HK-2 (cell line): ENCODE results near the gene HRCT1.
A peak's percentile ranks its signal among the peaks of the same experiment; 100 is the strongest.

Experiments
- DNase-seq: peaks from one replicate; pipeline ENCODE4 v3.0.0-alpha.2; 2018; ENCODE audit not compliant: unreplicated experiment

HRCT1 gene

DNA sequence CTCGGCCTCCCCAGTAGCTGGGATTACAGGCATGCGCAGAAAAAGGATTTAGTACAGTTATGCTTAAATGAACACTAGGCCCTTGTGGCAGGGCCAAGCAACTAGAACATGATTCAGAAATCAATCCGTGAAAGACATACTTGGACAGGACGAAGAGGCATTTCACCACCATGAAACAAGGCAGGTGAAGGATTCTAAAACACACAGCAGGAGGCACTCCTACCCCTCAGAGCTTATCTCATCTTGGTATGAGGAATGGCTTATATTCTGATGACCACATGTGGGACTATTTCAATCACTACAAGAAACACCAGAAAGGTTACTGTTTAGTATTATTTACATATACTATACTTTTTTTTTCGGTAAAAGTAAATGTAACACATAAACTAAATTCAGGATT, 36.3 kb downstream of the HRCT1 start:
- DNase-seq: no peak

DNA sequence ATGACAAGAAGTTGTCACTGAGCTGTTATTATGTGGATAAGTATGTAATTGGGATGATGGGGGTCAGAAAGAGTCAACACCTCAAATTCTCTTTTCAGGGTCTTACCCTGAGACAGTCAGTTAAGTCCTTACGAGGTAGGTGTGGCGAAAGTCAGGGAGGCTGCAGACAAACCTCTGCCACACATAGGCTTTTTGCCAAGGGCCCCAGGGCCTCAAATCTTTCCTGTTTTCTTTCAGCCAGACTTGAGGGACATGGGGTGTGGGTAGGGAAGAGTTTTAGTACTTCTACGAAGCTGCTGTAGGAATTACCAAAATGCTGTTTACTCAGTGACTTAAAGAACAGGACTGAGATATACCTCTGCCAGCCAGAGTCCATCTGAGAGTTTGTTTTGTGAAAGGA, 38.2 kb downstream of the HRCT1 start:
- no peak for DNase-seq

GRCh38 chr9:35944841-35945240, 38.8 kb downstream of the HRCT1 start:
- no peak for DNase-seq

GRCh38 chr9:35945341-35946018, 39.5 kb downstream of the HRCT1 start:
- DNase-seq: peak; percentile 64

DNA sequence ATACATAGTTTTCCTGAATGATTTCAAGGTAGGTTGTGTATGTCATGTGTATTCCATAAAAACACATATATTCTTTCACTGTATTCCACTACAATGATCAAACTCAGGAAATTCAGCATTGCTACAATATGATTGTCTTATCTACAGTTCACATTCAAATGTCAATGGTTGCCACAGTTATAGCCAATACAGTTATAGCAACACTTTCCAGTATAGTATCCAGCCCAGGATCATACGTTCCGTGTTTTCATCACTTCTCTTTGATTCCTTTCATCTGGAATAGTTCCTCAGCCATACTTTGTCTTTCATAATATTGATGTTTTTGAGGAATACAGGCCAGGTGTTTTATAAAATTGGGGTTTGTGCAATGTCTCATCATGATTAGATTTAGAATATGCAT, 42.4 kb downstream of the HRCT1 start:
- DNase-seq: no peak

GRCh38 chr9:35948901-35949318, 42.9 kb downstream of the HRCT1 start:
- no peak for DNase-seq

- DNase-seq: no peak
These were observed 45.7 kb downstream of the HRCT1 start for GRCh38 chr9:35951736-35952135.

GRCh38 chr9:35952526-35953191, 46.7 kb downstream of the HRCT1 start:
- DNase-seq: no peak

GRCh38 chr9:35954942-35955546, 49.0 kb downstream of the HRCT1 start:
- DNase-seq: peak; percentile 29

DNA sequence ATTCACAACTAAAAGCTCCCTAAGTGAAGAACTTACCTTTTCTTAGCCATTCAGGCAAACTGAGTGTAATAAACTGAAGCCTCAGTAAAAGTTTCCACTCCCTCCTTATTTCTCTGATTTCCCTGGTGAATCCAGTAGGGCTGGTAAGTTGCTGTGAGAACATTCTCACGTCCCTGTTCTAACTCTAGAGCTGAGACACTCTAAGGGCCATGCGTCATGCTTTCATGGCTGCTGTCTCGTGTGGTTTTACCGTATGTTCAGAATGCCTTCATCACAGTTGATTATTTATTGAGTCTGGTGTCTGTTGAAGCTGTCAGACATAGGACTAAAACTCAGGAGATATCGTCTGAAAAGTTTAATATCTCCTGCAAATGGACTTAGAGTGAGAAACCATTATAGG, 50.6 kb downstream of the HRCT1 start:
- no peak for DNase-seq
